Measurements from ENCODE around the gene TIMM17A. TPM values are rescaled to one million over a fixed set of nuclear protein-coding genes. Genes with fewer than 3 reads are reported as not detected.

TIMM17A gene
- total and polyA plus RNA-seq, 2 of the 8 experiments (the other 6 are each of a cell fraction or from before 2014, with no cell fraction given) = 30.3 to 57.1 TPM

- no peak overlapping the region for H3K4me3 ChIP-seq (ENCODE audit: extremely low read depth in 1 of 4, insufficient read depth in 2 of 4, low read depth in 3 of 4, low read length in 4 of 4)
- 100% methylated on average over 1 of the region's 1 CpG; no CpG with 5 or more reads in 1 of the 2 experiments for WGBS, 2 experiments (ENCODE audit: extremely low coverage in 1 of 2, insufficient coverage in 1 of 2, insufficient read length in 1 of 2, insufficient replicate concordance in 2 of 2, low coverage in 1 of 2, low lambda C conversion rate in 2 of 2, missing lambda C conversion rate in 1 of 2)
- H2AFZ ChIP-seq (ENCODE audit: low read length) = no peak overlapping the region
- H3K4ac ChIP-seq (replicated peaks; ENCODE audit: insufficient read length, low read depth, low read length) = no peak overlapping the region
- peaks cover 4 to 8% of the 10 kb centered on the region in 2 experiments for H4K20me1 ChIP-seq (replicated peaks in 1 of 2; ENCODE audit: control insufficient read depth in 1 of 2, insufficient read depth in 2 of 2, low read length in 2 of 2)
- no peak overlapping the region for H3K9ac ChIP-seq (replicated peaks in 1 of 4; ENCODE audit: extremely low read depth in 1 of 4, low read depth in 3 of 4, low read length in 3 of 4)
- no peak overlapping the region for H3K56ac ChIP-seq (replicated peaks; ENCODE audit: insufficient read length, low read depth, low read length)
- no peak overlapping the region for H2BK20ac ChIP-seq (ENCODE audit: low read length)
- H2BK120ac ChIP-seq (replicated peaks; ENCODE audit: low read depth, low read length) = no peak overlapping the region
- peaks cover 12 to 81% (median 54%) of the 10 kb centered on the region in 4 experiments for H3K36me3 ChIP-seq (ENCODE audit: control insufficient read depth in 2 of 4, insufficient read depth in 4 of 4, low read length in 3 of 4)
- H2BK5ac ChIP-seq (ENCODE audit: low read depth, low read length) = no peak overlapping the region
- H3K23ac ChIP-seq (ENCODE audit: insufficient read length) = no peak overlapping the region
- H3K18ac ChIP-seq (ENCODE audit: extremely low read depth, low read length) = no peak overlapping the region
- no peak overlapping the region for H3K14ac ChIP-seq (ENCODE audit: insufficient read length)
- no peak overlapping the region for H4K91ac ChIP-seq (replicated peaks; ENCODE audit: insufficient read length, low read length)
- no peaks in the 10 kb centered on the region for H3K9me3 ChIP-seq (ENCODE audit: insufficient read depth in 2 of 2, low read depth in 1 of 2, low read length in 1 of 2)
- H3K4me1 ChIP-seq (replicated peaks in 1 of 4; ENCODE audit: control insufficient read depth in 3 of 4, insufficient read depth in 4 of 4, low read length in 3 of 4) = no peaks in the 10 kb centered on the region
- no peak for FAIRE-seq
- no peak overlapping the region for H3K27ac ChIP-seq (ENCODE audit: low read depth, low read length)
- no peaks in the 10 kb centered on the region for H3K23me2 ChIP-seq (ENCODE audit: low read depth, low read length)
- no peaks in the 10 kb centered on the region for H3K79me1 ChIP-seq (ENCODE audit: low read depth, low read length)
- H3K27me3 ChIP-seq (replicated peaks in 1 of 4; ENCODE audit: control insufficient read depth in 3 of 4, extremely low read depth in 1 of 4, insufficient read depth in 3 of 4, low read length in 3 of 4) = no peaks in the 10 kb centered on the region
- H3K4me2 ChIP-seq (ENCODE audit: insufficient read depth in 1 of 2, low read depth in 2 of 2, low read length in 2 of 2) = no peak overlapping the region
- no peak overlapping the region for H2BK12ac ChIP-seq (ENCODE audit: low read depth, low read length)
- H4K5ac ChIP-seq (ENCODE audit: insufficient read length, low read depth, low read length) = no peak overlapping the region
- H2AK5ac ChIP-seq (ENCODE audit: low read depth, low read length) = no peak overlapping the region
- no peak for DNase-seq (ENCODE audit: low read depth in 1 of 2, low spot score in 2 of 2)
- no peak overlapping the region for H2BK15ac ChIP-seq (ENCODE audit: low read length)
- ChIA-PET POLR2A (ENCODE audit: partially characterized antibody) (interaction anchor here (0.8 to 1.6 kb wide), 4 partner anchors 9 to 82 kb away, joined by 3 read pairs; partner anchors contain the start of gene TIMM17A), CTCF (ENCODE audit: partially characterized antibody) (interaction anchor here (0.6 to 10.4 kb wide), 4 partner anchors 19 to 84 kb away, joined by 3 to 85 read pairs (median 11); partner anchors contain the start of gene LMOD1)
- H3K79me2 ChIP-seq (ENCODE audit: control insufficient read depth in 1 of 2, insufficient read depth in 2 of 2, low read length in 2 of 2) = no peaks in the 10 kb centered on the region
- no peak overlapping the region for H4K8ac ChIP-seq (ENCODE audit: extremely low read depth, insufficient read depth, low read length)
- TF ChIP-seq EGR1 (IDR thresholded peaks at IDR 0.05; ENCODE audit: borderline replicate concordance, low read depth, low read length) (no peak), HDAC6 (IDR thresholded peaks at IDR 0.05; ENCODE audit: low read depth, low read length) (no peak), SIX5 (IDR thresholded peaks at IDR 0.05; ENCODE audit: low read depth, low read length) (no peak), MAFK (IDR thresholded peaks at IDR 0.05; ENCODE audit: low read depth, low read length) (no peak), GTF2F1 (IDR thresholded peaks at IDR 0.05; ENCODE audit: borderline replicate concordance, low read depth, low read length) (no peak), TBP (IDR thresholded peaks at IDR 0.05; ENCODE audit: low read depth, low read length) (no peak)
These were observed 9.0 kb downstream of the TIMM17A start for GRCh38 chr1:201964261-201964660.
